Activated CD4-positive, alpha-beta T cell treated with anti-CD3 and anti-CD28 coated beads for 36 hours (primary cell): ENCODE results near the gene REM2. TPM values are rescaled to one million over a fixed set of nuclear protein-coding genes. Genes with fewer than 3 reads are reported as not detected.

ENCODE experiments used
- ATAC-seq: fragments of 200-7000 bp; cut with Tn5 transposase; one replicate; pipeline ENCODE4 v1.10.0; 2021; ENCODE audit warnings: mild to moderate bottlenecking, moderate library complexity
- CTCF ChIA-PET: fragments of 350-600 bp; sonication (Branson Sonifier 250); formaldehyde crosslinking; loops from one replicate; lab custom pipeline; 2021; ENCODE audit warnings: antibody characterized with exemption; lab: Charles Lee
- POLR2A ChIA-PET: fragments of 350-600 bp; sonication (Branson Sonifier 250); formaldehyde crosslinking; loops from one replicate; lab custom pipeline; 2021; ENCODE audit warnings: antibody characterized with exemption, inconsistent platforms; lab: Charles Lee
- DNase-seq: peaks from one replicate; pipeline ENCODE4 v3.0.0-alpha.2; 2020
- H3K27ac Mint-ChIP-seq: one replicate; pipeline ENCODE4 v1.8.0; 2021; ENCODE audit warnings: mixed read lengths
- H3K27me3 Mint-ChIP-seq: one replicate; pipeline ENCODE4 v1.8.0; 2021; ENCODE audit warnings: mixed read lengths
- H3K36me3 Mint-ChIP-seq: one replicate; pipeline ENCODE4 v1.8.0; 2021; ENCODE audit warnings: low read depth, mixed read lengths
- H3K4me1 Mint-ChIP-seq: one replicate; pipeline ENCODE4 v1.8.0; 2021; ENCODE audit warnings: mixed read lengths
- H3K4me3 Mint-ChIP-seq: one replicate; pipeline ENCODE4 v1.8.0; 2021; ENCODE audit warnings: mild to moderate bottlenecking, moderate library complexity, mixed read lengths
- H3K9me3 Mint-ChIP-seq: one replicate; pipeline ENCODE4 v1.8.0; 2021; ENCODE audit warnings: low read depth, mixed read lengths
- intact Hi-C, 2 experiments: fragments of 100-400 bp; cut with DNase I in 1 of 2; cut with micrococcal nuclease in 1 of 2; formaldehyde crosslinking; loops; one replicate each; pipeline versions ENCODE4 v1.14.2 to v1.15.1; 2022 to 2024; cut with DNase I, micrococcal nuclease
- total RNA-seq, 2 experiments: library from RNA; stranded (reverse); gene quantifications; one replicate each; pipeline ENCODE4 v1.2.3, GENCODE V29; 2021

The REM2 gene
- total RNA-seq, result under 1 TPM; 0.33 to 0.48 TPM

GRCh38 chr14:22883173-22883976 is at the start of gene REM2:
Gene REM2 (plus strand): TSS chr14:22883222. CDS start chr14:22883288, 66 bp downstream.
- Mint-ChIP-seq H3K27ac (peak within 1 kb of the TSS; percentile 51), H3K9me3 (no peaks in the 10 kb centered on the region), H3K4me1 (peaks cover 40% of the 10 kb centered on the region), H3K36me3 (peaks cover 2% of the 10 kb centered on the region), H3K27me3 (peaks cover 2% of the 10 kb centered on the region), H3K4me3 (no peak within 1 kb of the TSS)
- ChIA-PET CTCF (interaction anchor here (0.6 to 10.6 kb wide), 6 partner anchors 11 to 35 kb away, joined by 3 to 111 read pairs (median 18); partner anchors contain the start of gene LRP10), POLR2A (interaction anchor here (0.5 to 1.1 kb wide), 4 partner anchors 11 to 376 kb away, joined by 3 to 10 read pairs (median 4); no protein-coding TSS in a partner anchor)
- intact Hi-C loops, result no loop called here
- DNase-seq (no peak), ATAC-seq (no peak)

GRCh38 chr14:22835505-22835904 is 47.5 kb upstream of the REM2 start:
- CTCF ChIA-PET, result interaction anchor here (0.6 to 4.1 kb wide), 6 partner anchors 12 to 266 kb away, joined by 3 to 28 read pairs (median 4); partner anchors contain the start of gene OXA1L
- H3K27me3 Mint-ChIP-seq, result peaks cover 12% of the 10 kb centered on the region
- no peaks in the 10 kb centered on the region for H3K9me3 Mint-ChIP-seq
- peaks cover 33% of the 10 kb centered on the region for H3K36me3 Mint-ChIP-seq
- POLR2A ChIA-PET, result interaction anchor here (0.6 kb wide), 1 partner anchor 921 kb away, joined by 3 read pairs; no protein-coding TSS in a partner anchor
- DNase-seq (no peak), ATAC-seq (no peak)
- no peak overlapping the region for H3K27ac Mint-ChIP-seq
- intact Hi-C loops, result no loop called here
- peaks cover 22% of the 10 kb centered on the region for H3K4me1 Mint-ChIP-seq
- no peak overlapping the region for H3K4me3 Mint-ChIP-seq

- ATAC-seq, result no peak
Observed at GRCh38 chr14:22836301-22837113, 46.5 kb upstream of the REM2 start, which contains the start of gene MMP14. Gene MMP14 (plus strand): TSS chr14:22836585. CDS start chr14:22836818, 233 bp downstream.

GRCh38 chr14:22837114-22837749 is 45.8 kb upstream of the REM2 start:
- ATAC-seq (peak; percentile 57), DNase-seq (no peak)
- ChIA-PET POLR2A (interaction anchor here (0.6 to 0.9 kb wide), 3 partner anchors 15 to 71 kb away, joined by 4 read pairs; partner anchors contain the start of gene OXA1L), CTCF (interaction anchor here (0.6 to 4.1 kb wide), 12 partner anchors 9 to 280 kb away, joined by 3 to 28 read pairs (median 4); no protein-coding TSS in a partner anchor)
- Mint-ChIP-seq H3K27me3 (peaks cover 13% of the 10 kb centered on the region), H3K36me3 (peaks cover 22% of the 10 kb centered on the region), H3K27ac (peak overlapping the region; percentile 17), H3K4me3 (peak overlapping the region; percentile 63), H3K9me3 (no peaks in the 10 kb centered on the region), H3K4me1 (peaks cover 12% of the 10 kb centered on the region)
- intact Hi-C loops, result no loop called here

More at GRCh38 chr14:22836301-22837113, 46.5 kb upstream of the REM2 start, which contains the start of gene MMP14:
- Mint-ChIP-seq H3K27me3 (peaks cover 13% of the 10 kb centered on the region), H3K9me3 (no peaks in the 10 kb centered on the region), H3K27ac (peak within 1 kb of the TSS; percentile 17), H3K4me3 (peak within 1 kb of the TSS; percentile 63), H3K36me3 (peaks cover 27% of the 10 kb centered on the region), H3K4me1 (peaks cover 15% of the 10 kb centered on the region)
- ChIA-PET CTCF (interaction anchor here (0.6 to 4.1 kb wide), 11 partner anchors 8 to 280 kb away, joined by 3 to 28 read pairs (median 4); partner anchors contain the start of gene OXA1L), POLR2A (interaction anchor here (0.6 to 0.9 kb wide), 2 partner anchors 14 to 922 kb away, joined by 3 to 4 read pairs; no protein-coding TSS in a partner anchor)
- no peak for DNase-seq
- intact Hi-C loops, result no loop called here

GRCh38 chr14:22837750-22838538 is 45.1 kb upstream of the REM2 start:
- CTCF ChIA-PET, result interaction anchor here (0.6 to 4.1 kb wide), 10 partner anchors 9 to 281 kb away, joined by 3 to 28 read pairs (median 4); no protein-coding TSS in a partner anchor
- no peak overlapping the region for H3K4me3 Mint-ChIP-seq
- ATAC-seq, result no peak

GRCh38 chr14:22838631-22839041 is 44.4 kb upstream of the REM2 start:
- H3K27ac Mint-ChIP-seq, result no peak overlapping the region
- H3K4me3 Mint-ChIP-seq, result no peak overlapping the region
- H3K36me3 Mint-ChIP-seq, result peaks cover 18% of the 10 kb centered on the region
- intact Hi-C loops, result no loop called here
- no peak for DNase-seq
- peaks cover 13% of the 10 kb centered on the region for H3K27me3 Mint-ChIP-seq
- no peak for ATAC-seq
- ChIA-PET POLR2A (interaction anchor here (0.6 to 1.2 kb wide), 3 partner anchors 8 to 331 kb away, joined by 3 to 4 read pairs (median 4); partner anchors contain the start of genes DAD1 and MRPL52), CTCF (interaction anchor here (0.6 to 4.1 kb wide), 6 partner anchors 16 to 28 kb away, joined by 3 to 28 read pairs (median 4); no protein-coding TSS in a partner anchor)
- no peaks in the 10 kb centered on the region for H3K9me3 Mint-ChIP-seq
- peaks cover 12% of the 10 kb centered on the region for H3K4me1 Mint-ChIP-seq

More at GRCh38 chr14:22837750-22838538, 45.1 kb upstream of the REM2 start:
- POLR2A ChIA-PET, result interaction anchor here (0.6 to 1.2 kb wide), 4 partner anchors 71 to 331 kb away, joined by 3 to 4 read pairs (median 4); partner anchors contain the start of genes DAD1 and OXA1L
- no peak for DNase-seq
- Mint-ChIP-seq H3K4me1 (peaks cover 12% of the 10 kb centered on the region), H3K36me3 (peaks cover 22% of the 10 kb centered on the region), H3K9me3 (no peaks in the 10 kb centered on the region), H3K27me3 (peaks cover 13% of the 10 kb centered on the region), H3K27ac (no peak overlapping the region)
- intact Hi-C loops, result no loop called here

GRCh38 chr14:22839159-22839779 is 43.8 kb upstream of the REM2 start:
- peaks cover 12% of the 10 kb centered on the region for H3K4me1 Mint-ChIP-seq
- POLR2A ChIA-PET, result interaction anchor here (1.0 to 1.2 kb wide), 2 partner anchors 9 to 251 kb away, joined by 3 to 4 read pairs; partner anchors contain the start of genes DAD1 and MRPL52
- no peaks in the 10 kb centered on the region for H3K9me3 Mint-ChIP-seq
- CTCF ChIA-PET, result interaction anchor here (0.6 to 1.5 kb wide), 8 partner anchors 14 to 269 kb away, joined by 3 to 5 read pairs (median 4); no protein-coding TSS in a partner anchor
- H3K27me3 Mint-ChIP-seq, result peaks cover 13% of the 10 kb centered on the region
- ATAC-seq, result no peak
- H3K36me3 Mint-ChIP-seq, result peaks cover 16% of the 10 kb centered on the region
- H3K4me3 Mint-ChIP-seq, result no peak overlapping the region
- no peak overlapping the region for H3K27ac Mint-ChIP-seq
- no peak for DNase-seq
- intact Hi-C loops, result no loop called here

GRCh38 chr14:22841311-22841710 is 41.7 kb upstream of the REM2 start:
- H3K27me3 Mint-ChIP-seq, result peaks cover 14% of the 10 kb centered on the region
- CTCF ChIA-PET, result interaction anchor here (0.8 to 1.4 kb wide), 5 partner anchors 9 to 14 kb away, joined by 3 to 8 read pairs (median 4); no protein-coding TSS in a partner anchor
- no peaks in the 10 kb centered on the region for H3K9me3 Mint-ChIP-seq
- peaks cover 4% of the 10 kb centered on the region for H3K36me3 Mint-ChIP-seq
- H3K27ac Mint-ChIP-seq, result no peak overlapping the region
- no peak overlapping the region for H3K4me3 Mint-ChIP-seq
- intact Hi-C loops, result no loop called here
- ATAC-seq (no peak), DNase-seq (no peak)
- POLR2A ChIA-PET, result no interaction called here
- H3K4me1 Mint-ChIP-seq, result peaks cover 11% of the 10 kb centered on the region

- ATAC-seq, result no peak
- POLR2A ChIA-PET, result no interaction called here
- no peaks in the 10 kb centered on the region for H3K9me3 Mint-ChIP-seq
- peaks cover 9% of the 10 kb centered on the region for H3K4me1 Mint-ChIP-seq
- H3K4me3 Mint-ChIP-seq, result no peak overlapping the region
- intact Hi-C loops, result no loop called here
- peaks cover 3% of the 10 kb centered on the region for H3K36me3 Mint-ChIP-seq
- no peak overlapping the region for H3K27ac Mint-ChIP-seq
- DNase-seq, result no peak
- H3K27me3 Mint-ChIP-seq, result peaks cover 13% of the 10 kb centered on the region
- CTCF ChIA-PET, result interaction anchor here (1.1 kb wide), 1 partner anchor 11 kb away, joined by 4 read pairs; no protein-coding TSS in a partner anchor
Observed at GRCh38 chr14:22841769-22842168, 41.3 kb upstream of the REM2 start.
